Measurements from ENCODE around the gene SESTD1. TPM values are rescaled to one million over a fixed set of nuclear protein-coding genes. Genes with fewer than 3 reads are reported as not detected.

The SESTD1 gene
- total RNA-seq, 1 experiment from 2014 or later: 26.6 TPM

- TF ChIP-seq SP1 (IDR thresholded peaks at IDR 0.05; ENCODE audit: low read depth): no peak
- no peak for TF ChIP-seq ZFX (IDR thresholded peaks at IDR 0.05)
- no peak for TF ChIP-seq EZH2phosphoT487 (IDR thresholded peaks at IDR 0.05; ENCODE audit: borderline replicate concordance)
- no peak for TF ChIP-seq SRF (IDR thresholded peaks at IDR 0.05; ENCODE audit: low read depth)
- TF ChIP-seq TCF7L2 (IDR thresholded peaks at IDR 0.05; ENCODE audit: borderline replicate concordance, extremely low read depth, insufficient read depth, insufficient read length): no peak
- TF ChIP-seq EGR1 (IDR thresholded peaks at IDR 0.05; ENCODE audit: low read depth): no peak
- no peak for TF ChIP-seq CEBPB (IDR thresholded peaks at IDR 0.05; ENCODE audit: low read depth)
These were observed 11.4 kb downstream of the SESTD1 start (continued) for GRCh38 chr2:179253226-179253625.

- H3K79me2 ChIP-seq (ENCODE audit: insufficient read depth, low read length): peaks cover 4% of the 10 kb centered on the region; the same call in 1 of the 2 replicates
- H2AFZ ChIP-seq (ENCODE audit: low read depth, low read length, poor library complexity, severe bottlenecking): no peak overlapping the region
- no peak overlapping the region for H3K4me3 ChIP-seq (replicated peaks in 1 of 2; ENCODE audit: low read depth in 1 of 2, low read length in 2 of 2)
- H3K9me2 ChIP-seq (ENCODE audit: insufficient read depth): no peaks in the 10 kb centered on the region
- RAD21 ChIA-PET (ENCODE audit: low non-redundant PET in 1 of 2, low total read pairs in 2 of 2, uncharacterized antibody in 2 of 2, unreplicated experiment in 2 of 2): no interaction called here
- no peaks in the 10 kb centered on the region for H4K20me1 ChIP-seq (ENCODE audit: insufficient read depth)
- H3K4me2 ChIP-seq (ENCODE audit: low read length): no peak overlapping the region
- intact Hi-C loops (cut with micrococcal nuclease): no loop called here
- ATAC-seq (no peak), DNase-seq (ENCODE audit: low read depth, low spot score) (no peak)
- H3K9ac ChIP-seq (ENCODE audit: low read length): no peak overlapping the region
- CTCF ChIA-PET: interaction anchor here (1.4 kb wide), 1 partner anchor 13 kb away, joined by 5 read pairs; no protein-coding TSS in a partner anchor
- no peaks in the 10 kb centered on the region for H3K9me3 ChIP-seq (ENCODE audit: control insufficient read depth in 1 of 2, insufficient read depth in 1 of 2, low read depth in 1 of 2, low read length in 2 of 2)
- H3K27me3 ChIP-seq (ENCODE audit: insufficient read depth, low read length): no peaks in the 10 kb centered on the region
- H3K4me1 ChIP-seq (ENCODE audit: control insufficient read depth in 1 of 2, insufficient read depth in 2 of 2, low read length in 2 of 2): no peaks in the 10 kb centered on the region
- H3K27ac ChIP-seq (ENCODE audit: low read depth, low read length): no peak overlapping the region
- TF ChIP-seq ZNF274 (IDR thresholded peaks at IDR 0.05; ENCODE audit: low read depth, low read length) (no peak), EZH2phosphoT487 (IDR thresholded peaks at IDR 0.05; ENCODE audit: borderline replicate concordance) (no peak), POLR2A (IDR thresholded peaks at IDR 0.05; ENCODE audit: borderline replicate concordance, extremely low read depth, insufficient read depth, insufficient read length) (no peak), MAX (IDR thresholded peaks at IDR 0.05) (no peak), EZH2 (IDR thresholded peaks at IDR 0.05) (no peak), EGR1 (IDR thresholded peaks at IDR 0.05; ENCODE audit: low read depth) (no peak), RAD21 (IDR thresholded peaks at IDR 0.05; ENCODE audit: low read depth) (no peak), CBX3 (IDR thresholded peaks at IDR 0.05; ENCODE audit: low read depth) (no peak), JUND (IDR thresholded peaks at IDR 0.05) (no peak), SRF (IDR thresholded peaks at IDR 0.05; ENCODE audit: low read depth) (no peak)
- H3K36me3 ChIP-seq (ENCODE audit: control insufficient read depth in 1 of 2, insufficient read depth in 2 of 2, low read length in 2 of 2): no peaks in the 10 kb centered on the region
- BruUV-seq (replicated peaks): no TSS peak
- POLR2A ChIA-PET: no interaction called here
These were observed 12.2 kb downstream of the SESTD1 start for GRCh38 chr2:179252423-179252822.

Measured in HCT116 (cell line).